NAMALWA (cell line): Measurements from ENCODE around the gene SBK2.

Source experiments
- DNase-seq: peaks from one replicate; pipeline ENCODE4 v3.0.0-alpha.2; 2015; ENCODE audit warnings: low spot score

The SBK2 gene

GRCh38 chr19:55486043-55486970 lies 50.6 kb downstream of the SBK2 start:
- DNase-seq, result no peak

- peak; percentile 64 for DNase-seq
These were observed 51.4 kb downstream of the SBK2 start for GRCh38 chr19:55485439-55486011.

DNA sequence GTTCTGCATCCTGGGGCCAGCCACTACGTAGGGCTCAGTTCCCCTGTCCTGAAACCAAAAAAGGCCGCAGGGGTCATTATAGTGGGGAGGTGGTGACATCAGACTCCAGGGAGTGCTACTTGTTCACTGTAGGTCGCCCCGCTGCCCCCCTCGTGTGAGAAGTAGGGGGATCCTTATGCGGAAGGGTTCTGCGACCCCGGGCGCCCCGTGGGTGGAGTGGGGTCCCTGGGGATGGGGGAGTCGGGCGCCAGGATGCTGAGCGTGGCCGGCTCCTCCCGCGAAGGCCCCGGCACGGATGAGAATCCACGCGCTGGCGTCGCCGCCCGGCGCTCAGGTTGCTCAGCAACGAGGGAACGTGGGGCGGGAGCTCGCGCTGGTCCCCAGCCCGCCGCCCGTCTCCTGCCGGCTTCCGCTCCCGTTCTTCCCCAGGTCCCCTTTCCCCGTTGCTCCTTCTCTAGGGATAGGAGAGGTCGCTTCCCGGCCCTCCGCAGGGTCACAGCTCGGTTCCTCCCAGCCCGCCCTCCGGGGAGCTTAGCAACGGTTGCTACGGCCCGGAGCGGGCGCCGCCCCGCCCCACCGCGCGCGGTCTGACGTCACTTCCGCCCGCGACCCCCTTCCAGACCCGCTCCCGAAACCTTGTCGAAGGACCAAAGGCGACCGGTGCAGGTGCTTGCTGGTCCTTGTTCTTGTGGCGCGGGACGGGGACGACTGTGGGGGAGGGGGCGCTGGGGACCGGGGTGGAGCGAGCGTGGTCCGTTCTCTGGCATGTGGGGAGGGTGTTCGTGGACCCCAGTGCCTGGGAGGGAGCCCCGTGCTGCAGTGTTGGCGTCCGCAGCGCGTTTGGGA lies 52.1 kb downstream of the SBK2 start, which contains the start of gene NAT14:
TSS of gene NAT14 (plus strand) at position 596 of the 846 bp plus-strand sequence. CDS start 521 bp downstream, outside the sequence.
- DNase-seq, result peak; percentile 80

- DNase-seq, result no peak
These were observed 53.0 kb downstream of the SBK2 start for GRCh38 chr19:55483706-55484592.

DNA sequence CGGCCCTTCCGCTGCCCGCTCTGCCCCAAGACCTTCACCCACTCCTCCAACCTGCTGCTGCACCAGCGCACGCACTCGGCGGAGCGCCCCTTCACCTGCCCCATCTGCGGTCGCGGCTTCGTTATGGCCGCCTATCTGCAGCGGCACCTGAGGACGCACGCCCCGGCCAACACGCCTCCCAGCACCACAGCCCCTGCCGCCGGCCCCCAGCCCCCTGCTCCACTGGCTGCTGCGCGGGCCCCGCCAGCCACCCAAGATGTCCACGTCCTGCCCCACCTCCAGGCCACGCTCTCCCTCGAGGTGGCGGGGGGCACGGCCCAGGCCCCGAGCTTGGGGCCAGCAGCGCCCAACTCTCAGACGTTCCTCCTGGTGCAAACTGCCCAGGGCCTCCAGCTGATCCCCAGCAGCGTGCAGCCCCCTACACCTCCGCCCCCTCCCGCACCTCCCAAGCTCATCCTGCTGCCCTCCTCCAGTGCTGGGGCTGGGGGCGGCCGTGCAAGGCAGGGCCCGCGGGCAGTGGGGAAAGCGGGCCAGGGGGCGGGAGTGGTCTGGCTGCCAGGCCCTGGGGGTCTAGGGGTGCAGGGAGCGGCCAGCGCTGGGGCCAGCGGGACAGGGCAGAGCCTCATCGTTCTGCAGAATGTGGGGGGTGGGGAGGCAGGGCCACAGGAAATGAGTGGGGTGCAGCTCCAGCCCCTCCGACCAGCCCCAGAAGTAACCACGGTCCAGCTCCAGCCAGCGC lies 53.8 kb downstream of the SBK2 start:
- no peak for DNase-seq

GRCh38 chr19:55482156-55482961 lies 54.6 kb downstream of the SBK2 start:
- no peak for DNase-seq

- no peak for DNase-seq
These were observed 55.2 kb downstream of the SBK2 start for GRCh38 chr19:55481794-55482155.

GRCh38 chr19:55481148-55481793 lies 55.7 kb downstream of the SBK2 start:
- no peak for DNase-seq

DNA sequence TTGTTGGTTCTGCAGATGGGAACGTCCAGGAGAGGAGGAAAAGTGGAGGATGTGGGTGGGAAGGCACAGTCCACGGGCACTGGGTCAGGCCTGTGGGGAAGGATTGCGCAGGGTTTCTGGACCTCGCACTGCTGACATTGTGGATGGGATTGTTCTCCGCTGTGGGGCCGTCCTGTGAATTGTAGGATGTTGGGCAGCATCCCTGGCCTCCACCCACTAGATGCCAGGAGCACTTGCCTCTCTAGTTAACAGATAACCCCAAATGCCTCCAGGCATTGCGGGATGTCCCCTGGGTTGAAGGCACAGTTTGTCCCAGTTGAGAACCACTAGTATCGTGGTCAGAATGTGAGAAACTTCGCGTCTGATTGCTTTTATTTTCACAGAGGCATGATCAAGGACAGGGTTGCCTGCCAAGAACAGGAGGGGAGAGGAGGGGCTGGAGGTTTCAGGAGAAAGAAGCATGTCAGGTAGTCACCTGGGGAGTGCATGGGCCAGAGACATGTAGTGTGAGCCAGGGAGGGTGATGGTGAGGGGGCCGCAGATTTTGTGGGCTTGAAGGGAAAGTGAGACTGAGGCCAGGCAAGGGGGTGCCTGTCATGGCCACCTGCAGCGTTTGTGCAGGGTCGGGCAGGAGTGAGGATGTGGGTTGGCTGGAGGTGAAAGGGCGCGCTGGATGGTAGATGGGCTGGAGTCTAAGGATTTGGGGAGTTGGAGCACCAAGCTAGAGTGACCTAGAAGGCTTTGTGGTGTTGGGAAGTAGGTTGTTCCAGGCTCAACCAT lies 57.3 kb downstream of the SBK2 start:
- no peak for DNase-seq

- no peak for DNase-seq
These were observed 57.9 kb downstream of the SBK2 start for GRCh38 chr19:55479045-55479444.
